NT2/D1 (cell line): ENCODE measurements around the gene LRRC4B.

Source experiments
- YY1 ChIP-seq: IDR thresholded peaks from 2 replicates; pipeline ENCODE4 v1.6.1; 2011; ENCODE audit not compliant: insufficient read length, insufficient read depth
- ZNF274 ChIP-seq: IDR thresholded peaks from 2 replicates; pipeline ENCODE4 v1.6.1; 2011; ENCODE audit warnings: mild to moderate bottlenecking, low read depth, low read length

GRCh38 chr19:50505856-50506611 is 62.2 kb downstream of the LRRC4B start:
- TF ChIP-seq ZNF274 = no peak
- no peak for TF ChIP-seq YY1
